Neural cell (in vitro differentiated cells): ENCODE data around the gene MID1. TPM values are rescaled to one million over a fixed set of nuclear protein-coding genes. Genes with fewer than 3 reads are reported as not detected.

ENCODE experiments used
- H2AFZ ChIP-seq: fragments of 200-600, 300-800 bp; sonication (generic), shearing (Covaris generic); 2 replicates; pipeline ENCODE4 v1.6.0; 2014; ENCODE audit warnings: low read depth, mild to moderate bottlenecking, antibody characterized with exemption, low read length, moderate library complexity
- H3F3A ChIP-seq: fragments of 200-600 bp; shearing (Covaris generic); 2 replicates; pipeline ENCODE4 v1.6.1; 2016; ENCODE audit warnings: mild to moderate bottlenecking, moderate library complexity, mixed read lengths, antibody characterized with exemption, low read length; ENCODE audit not compliant: insufficient read depth, poor library complexity, severe bottlenecking
- H3K27ac ChIP-seq: fragments of 200-600, 300-800 bp; sonication (generic), shearing (Covaris generic); 2 replicates; pipeline ENCODE4 v1.5.1; 2014; ENCODE audit warnings: mild to moderate bottlenecking, low read length, moderate library complexity
- H3K27me3 ChIP-seq: fragments of 300-800, 200-600 bp; sonication (generic), shearing (Covaris generic); 2 replicates; pipeline ENCODE4 v1.6.0; 2014; ENCODE audit warnings: mild to moderate bottlenecking, low read depth, low read length, moderate library complexity; ENCODE audit not compliant: insufficient read depth
- H3K36me3 ChIP-seq: fragments of 300-800, 200-600 bp; sonication (generic), shearing (Covaris generic); 2 replicates; pipeline ENCODE4 v1.5.1; 2014; ENCODE audit warnings: mild to moderate bottlenecking, antibody characterized with exemption, low read length, moderate library complexity; ENCODE audit not compliant: insufficient read depth
- H3K4me2 ChIP-seq: fragments of 300-800, 200-600 bp; sonication (generic), shearing (Covaris generic); 2 replicates; pipeline ENCODE4 v1.6.0; 2014; ENCODE audit warnings: mild to moderate bottlenecking, low read length
- H3K4me3 ChIP-seq: fragments of 300-800, 200-600 bp; sonication (generic), shearing (Covaris generic); 2 replicates; pipeline ENCODE4 v1.5.1; 2014; ENCODE audit warnings: mild to moderate bottlenecking, low read length, moderate library complexity
- H3K79me2 ChIP-seq: fragments of 200-600 bp; shearing (Covaris generic); replicated peaks from 2 replicates; pipeline ENCODE4 v1.6.0; 2014; ENCODE audit warnings: mild to moderate bottlenecking, low read length, moderate library complexity; ENCODE audit not compliant: insufficient read depth
- H3K9ac ChIP-seq: fragments of 300-800, 200-600 bp; sonication (generic), shearing (Covaris generic); 2 replicates; pipeline ENCODE4 v1.6.1; 2016; ENCODE audit warnings: mild to moderate bottlenecking, low read length, mixed read lengths
- H3K9me2 ChIP-seq: fragments of 200-600 bp; shearing (Covaris generic); 2 replicates; pipeline ENCODE4 v1.6.1; 2016; ENCODE audit warnings: mild to moderate bottlenecking, low read length, mixed read lengths; ENCODE audit not compliant: insufficient read depth
- H3K9me3 ChIP-seq: fragments of 200-600, 300-800 bp; sonication (generic), shearing (Covaris generic); 2 replicates; pipeline ENCODE4 v1.6.1; 2016; ENCODE audit warnings: mild to moderate bottlenecking, mixed run types, low read length, moderate library complexity, mixed read lengths
- H4K20me1 ChIP-seq: fragments of 200-600 bp; shearing (Covaris generic); 2 replicates; pipeline ENCODE4 v1.6.1; 2016; ENCODE audit warnings: mild to moderate bottlenecking, mixed run types; ENCODE audit not compliant: insufficient read depth
- CTCF ChIP-seq: fragments of 450-650 bp; IDR thresholded peaks from 2 replicates; pipeline ENCODE4 v1.5.1; 2014; ENCODE audit warnings: antibody characterized with exemption, mild to moderate bottlenecking, moderate library complexity; ENCODE audit not compliant: poor library complexity, severe bottlenecking
- EP300 ChIP-seq: fragments of 450-650 bp; conservative IDR thresholded peaks from 2 replicates; pipeline ENCODE4 v1.6.1; 2014; ENCODE audit warnings: antibody characterized with exemption, mild to moderate bottlenecking, moderate library complexity; ENCODE audit not compliant: poor library complexity, severe bottlenecking
- EZH2 ChIP-seq: fragments of 200-600, 300-800 bp; shearing (Covaris generic), sonication (generic); IDR thresholded peaks from 2 replicates; pipeline ENCODE4 v1.6.1; 2014; ENCODE audit warnings: antibody characterized with exemption, low read length, borderline replicate concordance, mild to moderate bottlenecking; ENCODE audit not compliant: insufficient read depth, poor library complexity, severe bottlenecking
- MXI1 ChIP-seq: fragments of 450-650 bp; conservative IDR thresholded peaks from 2 replicates; pipeline ENCODE4 v1.6.1; 2014; ENCODE audit warnings: antibody characterized with exemption, mild to moderate bottlenecking; ENCODE audit not compliant: poor library complexity, severe bottlenecking
- POLR2AphosphoS5 ChIP-seq: IDR thresholded peaks from 2 replicates; pipeline ENCODE4 v1.6.1; 2012
- RAD21 ChIP-seq: fragments of 450-650 bp; conservative IDR thresholded peaks from 2 replicates; pipeline ENCODE4 v1.6.1; 2014; ENCODE audit warnings: antibody characterized with exemption, mild to moderate bottlenecking, moderate library complexity
- REST ChIP-seq: IDR thresholded peaks from 2 replicates; pipeline ENCODE4 v1.6.1; 2012; ENCODE audit warnings: borderline replicate concordance
- SMC3 ChIP-seq: fragments of 450-650 bp; conservative IDR thresholded peaks from 2 replicates; pipeline ENCODE4 v1.6.1; 2014; ENCODE audit warnings: antibody characterized with exemption, mild to moderate bottlenecking, moderate library complexity; ENCODE audit not compliant: poor library complexity
- TAF1 ChIP-seq: IDR thresholded peaks from 2 replicates; pipeline ENCODE4 v1.6.1; 2012; ENCODE audit warnings: low read depth
- polyA plus RNA-seq: library from polyadenylated mRNA; depleted of rRNA; stranded (reverse); fragments of >200 nt; gene quantifications from 2 replicates; pipeline ENCODE4 v1.2.3, GENCODE V29; 2014

MID1 gene
- polyA plus RNA-seq, 1 donor from 2014 or later: 16.6 TPM

GRCh38 chrX:10516781-10517322, 103.5 kb downstream of the MID1 start:
- no peaks in the 10 kb centered on the region for H4K20me1 ChIP-seq
- no peaks in the 10 kb centered on the region for H3K9me2 ChIP-seq
- no peaks in the 10 kb centered on the region for H3K9me3 ChIP-seq
- H3K4me2 ChIP-seq: no peak overlapping the region
- no peak for TF ChIP-seq SMC3
- no peak for TF ChIP-seq TAF1
- TF ChIP-seq RAD21: no peak
- TF ChIP-seq CTCF: no peak
- TF ChIP-seq EZH2: no peak
- no peak for TF ChIP-seq REST
- no peak for TF ChIP-seq MXI1
- no peak for TF ChIP-seq POLR2AphosphoS5
- TF ChIP-seq EP300: no peak
- H2AFZ ChIP-seq: no peak overlapping the region
- H3K27me3 ChIP-seq: no peaks in the 10 kb centered on the region
- no peak overlapping the region for H3K9ac ChIP-seq
- no peaks in the 10 kb centered on the region for H3F3A ChIP-seq
- H3K4me3 ChIP-seq: no peak overlapping the region
- no peaks in the 10 kb centered on the region for H3K36me3 ChIP-seq
- no peak overlapping the region for H3K27ac ChIP-seq
- H3K79me2 ChIP-seq: no peaks in the 10 kb centered on the region

GRCh38 chrX:10514891-10515290, 105.5 kb downstream of the MID1 start:
- Histone ChIP-seq H4K20me1 (no peaks in the 10 kb centered on the region), H3K4me3 (no peak overlapping the region), H3K27ac (no peak overlapping the region), H3K9ac (no peak overlapping the region), H3K9me2 (no peaks in the 10 kb centered on the region), H3K27me3 (no peaks in the 10 kb centered on the region), H3K79me2 (no peaks in the 10 kb centered on the region), H2AFZ (no peak overlapping the region), H3K9me3 (no peaks in the 10 kb centered on the region), H3F3A (no peaks in the 10 kb centered on the region), H3K36me3 (no peaks in the 10 kb centered on the region), H3K4me2 (no peak overlapping the region)
- TF ChIP-seq EP300: no peak

- no peaks in the 10 kb centered on the region for H3K36me3 ChIP-seq
- H3K9ac ChIP-seq: no peak overlapping the region
- no peak overlapping the region for H3K4me3 ChIP-seq
- H4K20me1 ChIP-seq: no peaks in the 10 kb centered on the region
- H3K9me2 ChIP-seq: no peaks in the 10 kb centered on the region
- no peak overlapping the region for H3K27ac ChIP-seq
- no peaks in the 10 kb centered on the region for H3F3A ChIP-seq
- no peak overlapping the region for H2AFZ ChIP-seq
- TF ChIP-seq SMC3 (no peak), POLR2AphosphoS5 (no peak), REST (no peak)
- no peaks in the 10 kb centered on the region for H3K79me2 ChIP-seq
- no peak overlapping the region for H3K4me2 ChIP-seq
- H3K9me3 ChIP-seq: no peaks in the 10 kb centered on the region
- no peaks in the 10 kb centered on the region for H3K27me3 ChIP-seq
Measured at GRCh38 chrX:10513974-10514373, 106.4 kb downstream of the MID1 start.
